Measurements from ENCODE around the gene MROH8.

The MROH8 gene

GRCh38 chr20:37200376-37200775, 21.0 kb upstream of the MROH8 start:
- no peak overlapping the region for H3K4me3 ChIP-seq (ENCODE audit: low read depth, low read length)
- no peak for TF ChIP-seq CTCF (IDR thresholded peaks at IDR 0.05; ENCODE audit: borderline replicate concordance, insufficient read depth, low read depth, low read length)

- no peak overlapping the region for H3K4me3 ChIP-seq (ENCODE audit: low read depth, low read length)
- no peak for TF ChIP-seq CTCF (IDR thresholded peaks at IDR 0.05; ENCODE audit: borderline replicate concordance, insufficient read depth, low read depth, low read length)
Measured at GRCh38 chr20:37198932-37199660, 19.7 kb upstream of the MROH8 start.

GRCh38 chr20:37194621-37195417, 15.5 kb upstream of the MROH8 start:
- no peak overlapping the region for H3K4me3 ChIP-seq (ENCODE audit: low read depth, low read length)
- no peak for TF ChIP-seq CTCF (IDR thresholded peaks at IDR 0.05; ENCODE audit: borderline replicate concordance, insufficient read depth, low read depth, low read length)

GRCh38 chr20:37193821-37194220, 14.5 kb upstream of the MROH8 start:
- H3K4me3 ChIP-seq (ENCODE audit: low read depth, low read length), result no peak overlapping the region
- no peak for TF ChIP-seq CTCF (IDR thresholded peaks at IDR 0.05; ENCODE audit: borderline replicate concordance, insufficient read depth, low read depth, low read length)

GRCh38 chr20:37193226-37193625, 13.9 kb upstream of the MROH8 start:
- no peak overlapping the region for H3K4me3 ChIP-seq (ENCODE audit: low read depth, low read length)
- TF ChIP-seq CTCF (IDR thresholded peaks at IDR 0.05; ENCODE audit: borderline replicate concordance, insufficient read depth, low read depth, low read length), result no peak

- TF ChIP-seq CTCF (IDR thresholded peaks at IDR 0.05; ENCODE audit: borderline replicate concordance, insufficient read depth, low read depth, low read length), result peak; percentile 93
- H3K4me3 ChIP-seq (ENCODE audit: low read depth, low read length), result no peak overlapping the region
Measured at GRCh38 chr20:37192137-37192854, 12.9 kb upstream of the MROH8 start.

Data from GM12875 (cell line).